Mucosa of descending colon (tissue), 3 donors: ENCODE results near the gene PLA2G2F. TPM values are rescaled to one million over a fixed set of nuclear protein-coding genes. Genes with fewer than 3 reads are reported as not detected.
A peak's percentile ranks its signal among the peaks of the same experiment; 100 is the strongest.

Experiments
- ATAC-seq: fragments of 200-7000 bp; cut with Tn5 transposase; one replicate; pipeline ENCODE4 v1.9.1; 2020; ENCODE audit warnings: mild to moderate bottlenecking, moderate library complexity
- DNase-seq, 3 donors: peaks; one replicate each; pipeline ENCODE4 v3.0.0-alpha.2; 2020
- H3K36me3 ChIP-seq: fragments of 200-600 bp; one replicate; pipeline ENCODE4 v1.8.0; 2021; ENCODE audit warnings: low read depth, mild to moderate bottlenecking
- H3K4me1 ChIP-seq: fragments of 200-600 bp; one replicate; pipeline ENCODE4 v1.8.0; 2021; ENCODE audit warnings: low read depth, mild to moderate bottlenecking
- H3K4me3 ChIP-seq: fragments of 200-600 bp; one replicate; pipeline ENCODE4 v1.8.0; 2021; ENCODE audit warnings: mild to moderate bottlenecking
- H3K9me3 ChIP-seq: fragments of 200-600 bp; one replicate; pipeline ENCODE4 v1.8.0; 2021; ENCODE audit warnings: mild to moderate bottlenecking
- intact Hi-C, 2 donors: fragments of 100-400 bp; cut with DNase I in 1 of 2; cut with micrococcal nuclease in 1 of 2; formaldehyde crosslinking; loops; one replicate each; pipeline versions ENCODE4 v1.11.0 to v1.11.1; 2022; cut with DNase I, micrococcal nuclease
- total RNA-seq, 3 donors: library from RNA; stranded (reverse); fragmentation: NEBNext Ultra II Directional in 2 of 3; extraction: Animal tissue kit (Norgen Biotek cat#: 25700) in 2 of 3; gene quantifications; one replicate each; pipeline versions ENCODE4 v1.2.1 to v1.2.4, GENCODE V29; 2021 to 2023
- TF ChIP-seq, protein P1 (sequence below): fragments of 200-600 bp; IDR thresholded peaks from one replicate; pipeline ENCODE4 v1.8.0; 2022; ENCODE audit warnings: antibody characterized with exemption, mild to moderate bottlenecking
- donor health status: DM: no; HTN: no; CAD: no; lungs with moderate emphysema.
- donor health status: DM: no; HTN: no; CAD: no.
- donor health status: DM: no; HTN: yes; CAD: no.

The PLA2G2F gene
- total RNA-seq, 3 donors from 2014 or later, result 0.12 to 0.80 TPM; not detected in 1

- DNase-seq (peak; percentile 88 to 90 (median 88)), ATAC-seq (peak; percentile 79)
- TF ChIP-seq, protein P1, sequence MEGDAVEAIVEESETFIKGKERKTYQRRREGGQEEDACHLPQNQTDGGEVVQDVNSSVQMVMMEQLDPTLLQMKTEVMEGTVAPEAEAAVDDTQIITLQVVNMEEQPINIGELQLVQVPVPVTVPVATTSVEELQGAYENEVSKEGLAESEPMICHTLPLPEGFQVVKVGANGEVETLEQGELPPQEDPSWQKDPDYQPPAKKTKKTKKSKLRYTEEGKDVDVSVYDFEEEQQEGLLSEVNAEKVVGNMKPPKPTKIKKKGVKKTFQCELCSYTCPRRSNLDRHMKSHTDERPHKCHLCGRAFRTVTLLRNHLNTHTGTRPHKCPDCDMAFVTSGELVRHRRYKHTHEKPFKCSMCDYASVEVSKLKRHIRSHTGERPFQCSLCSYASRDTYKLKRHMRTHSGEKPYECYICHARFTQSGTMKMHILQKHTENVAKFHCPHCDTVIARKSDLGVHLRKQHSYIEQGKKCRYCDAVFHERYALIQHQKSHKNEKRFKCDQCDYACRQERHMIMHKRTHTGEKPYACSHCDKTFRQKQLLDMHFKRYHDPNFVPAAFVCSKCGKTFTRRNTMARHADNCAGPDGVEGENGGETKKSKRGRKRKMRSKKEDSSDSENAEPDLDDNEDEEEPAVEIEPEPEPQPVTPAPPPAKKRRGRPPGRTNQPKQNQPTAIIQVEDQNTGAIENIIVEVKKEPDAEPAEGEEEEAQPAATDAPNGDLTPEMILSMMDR, result no peak
- Histone ChIP-seq H3K4me3 (peak within 1 kb of the TSS; percentile 14), H3K9me3 (no peaks in the 10 kb centered on the region), H3K36me3 (no peaks in the 10 kb centered on the region), H3K4me1 (peaks cover 22% of the 10 kb centered on the region)
- intact Hi-C loops, result no loop called here
Observed at GRCh38 chr1:20185834-20186782, 47.0 kb downstream of the PLA2G2F start, which contains the start of the genes PLA2G2C and UBXN10. Gene PLA2G2C (minus strand): TSS chr1:20186518. CDS start chr1:20177363, 9,155 bp downstream. Gene UBXN10 (plus strand): TSS chr1:20186096. CDS start chr1:20190562, 4,466 bp downstream.

DNA sequence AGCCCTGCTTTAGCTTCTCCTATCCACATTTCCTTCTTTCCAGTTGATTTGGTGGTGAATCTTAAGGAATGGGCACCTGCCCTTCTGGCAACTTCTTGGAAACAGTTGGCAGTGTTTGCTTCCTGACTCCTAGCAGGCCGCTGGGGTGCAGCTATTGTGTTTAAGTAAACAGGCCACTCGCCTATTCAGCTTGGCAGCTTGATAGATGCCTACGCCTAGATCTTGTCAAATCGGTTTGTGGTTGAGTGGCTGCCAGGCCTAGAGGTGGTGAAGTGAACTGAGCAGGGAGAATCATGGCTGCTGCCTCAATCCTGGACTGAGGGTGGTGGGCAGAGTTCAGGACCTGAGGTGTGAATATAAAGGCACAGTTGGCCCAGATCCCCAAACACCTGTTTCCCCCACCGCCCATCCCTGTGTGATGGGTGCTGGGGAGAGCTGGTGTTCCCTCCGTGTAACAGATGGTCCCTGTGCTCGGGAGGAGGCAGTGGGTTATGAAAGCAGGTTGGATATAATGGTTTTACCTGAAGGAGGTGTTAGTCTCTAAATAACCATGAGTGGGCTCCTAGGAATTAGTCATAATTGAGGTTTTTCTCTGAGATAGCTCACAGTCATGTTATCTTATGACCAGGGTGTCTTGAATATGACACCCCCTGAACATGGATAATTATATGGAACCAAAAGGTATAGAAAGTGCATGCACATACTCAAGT, 48.1 kb downstream of the PLA2G2F start:
- Histone ChIP-seq H3K9me3 (no peaks in the 10 kb centered on the region), H3K4me1 (peaks cover 22% of the 10 kb centered on the region), H3K36me3 (no peaks in the 10 kb centered on the region), H3K4me3 (no peak overlapping the region)
- DNase-seq (peak; percentile 73 to 85 (median 75)), ATAC-seq (peak; percentile 71)
- intact Hi-C loops, result no loop called here
- TF ChIP-seq, protein P1, result no peak

DNA sequence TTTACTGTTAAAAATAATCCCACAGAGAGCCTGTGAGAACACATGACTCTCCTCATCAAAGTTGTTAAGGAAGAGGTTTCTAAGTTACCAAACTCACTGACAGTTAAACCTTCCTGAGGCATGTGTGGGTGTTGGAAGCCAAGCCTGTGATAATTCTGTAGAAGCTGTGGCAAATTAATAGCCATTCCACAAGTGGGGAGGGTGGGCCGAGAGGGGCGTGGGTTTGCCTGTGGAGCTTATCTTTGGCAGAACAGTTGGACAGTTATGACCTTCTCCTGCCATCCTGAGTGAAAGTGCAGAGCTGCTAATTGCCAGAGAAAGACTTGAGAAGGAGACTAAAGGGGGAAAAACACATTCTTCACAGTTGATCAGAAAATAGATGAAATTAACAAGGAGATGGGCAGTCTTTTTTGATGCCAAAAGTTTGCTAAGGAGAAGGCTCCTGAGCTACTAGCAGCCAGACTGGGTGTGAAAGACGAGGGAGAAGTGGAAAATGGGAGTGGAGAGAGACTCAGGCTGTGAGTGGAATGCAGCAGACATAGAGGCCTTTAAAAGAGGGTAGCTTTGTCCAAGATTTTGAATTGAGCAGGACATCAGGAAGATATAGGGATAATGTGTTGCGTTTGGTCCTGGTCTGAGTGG, 48.8 kb downstream of the PLA2G2F start:
- TF ChIP-seq, protein P1, result no peak
- peak in 1 of 3 donors; percentile 6 for DNase-seq
- no peak for ATAC-seq
- peaks cover 22% of the 10 kb centered on the region for H3K4me1 ChIP-seq
- H3K4me3 ChIP-seq, result no peak overlapping the region
- no peaks in the 10 kb centered on the region for H3K36me3 ChIP-seq
- intact Hi-C loops, result no loop called here
- no peaks in the 10 kb centered on the region for H3K9me3 ChIP-seq

DNA sequence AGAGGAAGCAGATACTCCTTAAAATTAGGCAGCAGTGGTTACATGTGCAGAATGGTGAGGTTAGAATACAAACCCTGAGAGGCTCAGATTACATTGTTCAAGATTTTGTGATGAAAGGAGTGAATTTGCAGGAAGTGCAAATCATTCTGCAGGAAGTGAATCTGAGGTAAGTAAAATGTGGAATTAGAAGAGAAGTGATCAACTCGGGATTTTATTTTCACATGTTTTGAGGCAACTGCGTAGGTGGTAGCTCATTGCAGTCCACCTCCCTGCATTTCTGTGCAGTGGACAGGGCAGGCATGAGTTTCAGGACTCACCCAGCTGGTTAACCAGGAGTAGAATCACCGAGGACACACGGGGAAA, 49.3 kb downstream of the PLA2G2F start:
- ATAC-seq, result no peak
- no peaks in the 10 kb centered on the region for H3K9me3 ChIP-seq
- H3K4me1 ChIP-seq, result peaks cover 17% of the 10 kb centered on the region
- intact Hi-C loops, result no loop called here
- no peak for DNase-seq
- TF ChIP-seq, protein P1, result no peak
- no peak overlapping the region for H3K4me3 ChIP-seq
- no peaks in the 10 kb centered on the region for H3K36me3 ChIP-seq

DNA sequence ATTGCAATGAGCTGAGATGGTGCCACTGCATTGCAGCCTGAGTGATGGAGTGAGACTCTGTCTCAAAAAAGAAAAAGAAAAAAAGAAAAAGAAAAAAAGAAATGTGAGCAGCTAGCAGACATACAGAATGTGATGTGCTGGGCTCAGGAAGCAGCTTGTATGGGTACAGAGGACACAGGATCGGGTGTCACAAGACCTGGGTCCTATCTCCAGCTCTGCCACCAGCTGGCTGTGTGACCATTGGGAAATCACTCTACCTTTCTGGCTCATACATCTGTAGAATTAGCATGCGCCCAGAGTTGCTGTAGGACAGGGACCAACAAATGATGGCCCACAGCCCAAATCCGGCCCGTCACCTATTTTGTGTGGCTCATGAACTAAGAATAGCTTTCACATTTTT, 50.5 kb downstream of the PLA2G2F start:
- DNase-seq (no peak), ATAC-seq (no peak)
- intact Hi-C loops, result no loop called here
- Histone ChIP-seq H3K4me1 (peaks cover 19% of the 10 kb centered on the region), H3K4me3 (no peak overlapping the region), H3K36me3 (no peaks in the 10 kb centered on the region), H3K9me3 (no peaks in the 10 kb centered on the region)
- TF ChIP-seq, protein P1, result no peak
